HUES64 (cell line): Measurements from ENCODE around the gene PLAC8L1. TPM values are rescaled to one million over a fixed set of nuclear protein-coding genes. Genes with fewer than 3 reads are reported as not detected.
"Not testable (repeated sequence)": the region's sequence is repeated elsewhere in the genome, so short reads cannot be mapped to it uniquely, and the experiment has no call there.

Experiments
- H3K27ac ChIP-seq: 2 replicates; pipeline ENCODE4 v1.7.0; 2013; ENCODE audit warnings: low read depth, low read length, inconsistent platforms
- H3K27me3 ChIP-seq: 2 replicates; pipeline ENCODE4 v1.6.1; 2013; ENCODE audit warnings: mild to moderate bottlenecking, low read length; ENCODE audit not compliant: insufficient read depth
- H3K36me3 ChIP-seq: 2 replicates; pipeline ENCODE4 v1.6.1; 2013; ENCODE audit warnings: mild to moderate bottlenecking, low read length; ENCODE audit not compliant: insufficient read depth
- H3K4me1 ChIP-seq: 2 replicates; pipeline ENCODE4 v1.6.1; 2013; ENCODE audit warnings: mild to moderate bottlenecking, low read length, moderate library complexity; ENCODE audit not compliant: insufficient read depth
- H3K4me3 ChIP-seq: 2 replicates; pipeline ENCODE4 v1.5.1; 2013; ENCODE audit warnings: mild to moderate bottlenecking, low read length, moderate library complexity
- H3K9ac ChIP-seq: 2 replicates; pipeline ENCODE4 v1.6.1; 2013; ENCODE audit warnings: mild to moderate bottlenecking, low read depth, low read length
- H3K9me3 ChIP-seq: 2 replicates; pipeline ENCODE4 v1.6.1; 2013; ENCODE audit warnings: low read depth, low read length; ENCODE audit not compliant: insufficient read depth
- WGBS: fragments of 150-250, 120-280 bp; methylation state at CpG from one replicate; pipeline ENCODE4 v1.1.7; 2013; ENCODE audit warnings: missing lambda C conversion rate; 5-methylcytosine and 5-hydroxymethylcytosine counted together
- polyA plus RNA-seq, 2 experiments: library from polyadenylated mRNA; stranded (reverse); fragments of 50-300 nt; gene quantifications; one replicate each; pipeline ENCODE4 v1.2.3, GENCODE V29; 2013

The PLAC8L1 gene, protein sequence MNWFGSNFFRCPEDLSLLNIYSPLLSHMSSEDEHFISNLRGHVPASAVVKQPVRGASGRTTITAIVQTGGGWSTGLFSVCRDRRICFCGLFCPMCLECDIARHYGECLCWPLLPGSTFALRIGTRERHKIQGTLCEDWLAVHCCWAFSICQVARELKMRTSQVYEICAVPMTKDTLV
- not detected for polyA plus RNA-seq (2013, experiment 1 of 2)
- polyA plus RNA-seq (2013, experiment 2 of 2) = not detected

DNA sequence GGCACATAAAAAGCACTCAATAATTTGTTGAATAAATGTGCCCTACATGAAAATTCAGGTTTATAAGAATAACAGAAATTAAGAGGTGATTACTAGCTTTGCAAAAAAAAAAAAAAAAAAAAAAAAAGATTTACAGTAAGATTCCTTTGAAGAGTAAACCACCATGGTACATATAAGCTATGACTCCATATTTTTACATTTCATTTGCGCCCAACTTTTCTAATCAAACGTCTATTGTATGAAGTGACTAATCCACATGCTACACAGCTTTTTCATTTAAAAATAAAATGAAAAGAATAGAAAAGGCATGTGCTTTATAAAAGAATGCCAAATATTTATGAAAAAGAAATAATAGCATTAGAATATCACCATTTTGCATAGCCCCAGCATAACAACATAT, at the start of gene PLAC8L1:
Gene PLAC8L1, minus strand, starts transcription at position 101 of the 400 bp plus-strand sequence. CDS start 1,266 bp downstream, outside the sequence.
- peaks cover 9% of the 10 kb centered on the region for H3K36me3 ChIP-seq
- peaks cover 15% of the 10 kb centered on the region for H3K4me1 ChIP-seq
- no peak within 1 kb of the TSS for H3K27ac ChIP-seq
- no peaks in the 10 kb centered on the region for H3K27me3 ChIP-seq
- no peak within 1 kb of the TSS for H3K9ac ChIP-seq
- 100% methylated on average over 2 of the region's 2 CpGs for WGBS
- H3K4me3 ChIP-seq = no peak within 1 kb of the TSS
- H3K9me3 ChIP-seq = no peaks in the 10 kb centered on the region

DNA sequence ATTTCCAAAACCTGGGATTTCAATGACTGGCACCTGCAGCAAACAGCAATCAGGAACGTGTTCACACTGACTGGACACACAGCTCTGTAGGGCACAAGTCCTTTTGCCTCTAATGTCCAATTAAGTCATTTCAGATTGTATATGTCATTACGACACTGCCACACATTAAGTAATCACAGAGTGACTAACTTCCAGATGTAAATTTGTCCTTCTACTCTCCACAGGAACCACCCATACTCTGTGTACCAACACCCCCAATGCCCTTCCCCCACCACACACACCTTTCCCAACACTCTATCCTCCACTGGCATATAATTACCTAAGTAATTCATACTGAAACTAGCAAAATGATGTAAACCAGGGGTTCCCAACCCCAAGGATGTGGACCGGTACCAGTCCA, 46.6 kb upstream of the PLAC8L1 start:
- H3K27ac ChIP-seq = no peak overlapping the region
- no peaks in the 10 kb centered on the region for H3K9me3 ChIP-seq
- peaks cover 100% of the 10 kb centered on the region for H3K36me3 ChIP-seq

DNA sequence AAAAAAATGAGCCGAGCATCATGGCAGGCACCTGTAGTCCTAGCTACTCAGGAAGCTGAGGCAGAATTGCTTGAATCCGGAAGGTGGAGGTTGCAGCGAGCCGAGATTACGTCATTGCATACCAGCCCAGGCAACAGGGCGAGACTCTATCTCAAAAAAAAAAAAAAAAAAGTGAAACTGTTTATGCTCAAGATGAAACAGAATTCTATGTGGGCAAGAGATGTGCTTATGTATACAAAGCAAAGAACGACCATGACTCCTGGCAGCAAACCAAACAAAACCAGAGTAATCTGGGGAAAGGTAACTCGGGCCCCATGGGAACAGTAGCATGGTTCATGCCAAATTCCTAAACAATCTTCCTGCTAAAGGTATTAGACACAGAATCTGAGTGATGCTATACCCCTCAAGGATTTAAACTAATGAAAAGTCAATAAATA, 32.6 kb upstream of the PLAC8L1 start:
- Histone ChIP-seq H3K27me3 (no peaks in the 10 kb centered on the region), H3K4me3 (no peak overlapping the region), H3K36me3 (peaks cover 99% of the 10 kb centered on the region), H3K9ac (no peak overlapping the region), H3K4me1 (no peaks in the 10 kb centered on the region), H3K9me3 (no peaks in the 10 kb centered on the region), H3K27ac (no peak overlapping the region)
- 95% methylated on average over 8 of the region's 8 CpGs for WGBS

More for the DNA sequence above, 46.6 kb upstream of the PLAC8L1 start:
- Histone ChIP-seq H3K4me1 (no peaks in the 10 kb centered on the region), H3K9ac (no peak overlapping the region), H3K27me3 (no peaks in the 10 kb centered on the region), H3K4me3 (no peak overlapping the region)
- 63% methylated on average over 3 of the region's 3 CpGs for WGBS

DNA sequence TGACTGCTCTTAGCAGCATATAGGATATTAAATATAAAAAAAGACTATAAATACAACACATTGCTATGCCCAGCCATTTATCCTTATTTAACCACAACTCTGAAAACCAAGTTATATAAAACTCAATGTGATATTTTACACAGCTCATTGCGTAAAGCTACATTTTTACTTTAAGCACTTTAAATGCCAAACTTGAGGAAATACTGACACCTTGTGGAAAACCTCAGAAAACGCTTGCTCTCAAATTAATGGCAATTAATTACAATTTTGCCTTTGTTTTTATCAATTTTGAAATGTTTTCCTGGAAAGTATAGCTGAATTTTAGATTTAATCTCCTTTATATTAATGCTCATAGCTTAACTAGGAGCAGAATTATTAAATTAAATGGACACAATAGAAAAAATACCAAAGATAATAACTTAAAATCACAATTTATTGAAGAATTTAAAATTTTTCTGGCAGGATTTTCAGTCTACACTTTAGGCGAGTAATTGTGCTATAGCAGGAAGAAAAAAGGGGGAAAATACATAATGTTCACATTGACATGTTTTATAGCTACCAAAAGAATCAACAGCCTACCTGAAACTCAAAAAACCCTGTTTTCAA, 25.2 kb upstream of the PLAC8L1 start:
- H3K36me3 ChIP-seq = peaks cover 100% of the 10 kb centered on the region

DNA sequence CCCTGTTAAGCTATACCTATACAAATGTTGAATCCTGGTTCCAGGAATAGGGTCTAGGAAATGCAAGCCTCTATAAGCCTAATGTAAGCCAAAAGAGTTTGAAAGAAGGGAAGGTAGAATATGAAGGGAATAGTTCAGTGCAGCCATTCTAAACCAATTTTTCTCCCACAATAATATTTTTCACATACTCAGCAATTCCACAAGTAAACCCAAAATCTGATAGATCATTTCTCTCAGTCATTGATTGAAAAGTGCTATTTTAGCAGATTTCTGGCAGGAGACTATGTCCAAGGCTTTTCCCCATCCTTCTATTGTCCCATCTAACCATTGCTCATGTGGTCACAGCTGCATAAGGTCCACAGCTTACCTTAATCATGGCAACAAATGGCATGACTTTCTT, 20.7 kb upstream of the PLAC8L1 start:
- Histone ChIP-seq H3K27ac (no peak overlapping the region), H3K27me3 (no peaks in the 10 kb centered on the region), H3K4me1 (no peaks in the 10 kb centered on the region), H3K36me3 (peaks cover 100% of the 10 kb centered on the region), H3K9ac (no peak overlapping the region), H3K9me3 (no peaks in the 10 kb centered on the region), H3K4me3 (no peak overlapping the region)

More for the DNA sequence above, 25.2 kb upstream of the PLAC8L1 start:
- Histone ChIP-seq H3K27ac (no peak overlapping the region), H3K4me1 (no peaks in the 10 kb centered on the region), H3K9me3 (no peaks in the 10 kb centered on the region), H3K4me3 (no peak overlapping the region), H3K27me3 (no peaks in the 10 kb centered on the region), H3K9ac (no peak overlapping the region)
- 83% methylated on average over 2 of the region's 3 CpGs for WGBS

DNA sequence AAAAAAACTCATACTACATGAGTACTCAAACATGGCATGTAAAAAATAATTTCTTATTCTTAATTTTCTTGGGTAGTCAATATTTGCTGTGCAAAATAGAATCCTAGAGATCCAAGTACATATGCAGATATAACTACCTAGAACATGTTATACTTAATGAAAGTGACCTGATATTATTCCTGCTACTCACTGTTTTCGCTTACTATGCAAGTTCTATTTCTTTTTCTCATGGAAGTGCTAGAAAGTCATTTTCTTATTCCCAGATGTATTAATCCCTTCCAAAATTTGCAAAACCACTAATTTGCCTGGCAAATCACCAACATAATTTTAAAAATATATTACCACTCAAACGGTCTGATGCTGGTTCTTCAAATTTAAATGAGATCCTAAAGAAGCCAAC, 19.2 kb upstream of the PLAC8L1 start:
- H3K9me3 ChIP-seq = no peaks in the 10 kb centered on the region
- no peak overlapping the region for H3K9ac ChIP-seq
- no peaks in the 10 kb centered on the region for H3K4me1 ChIP-seq
- H3K27me3 ChIP-seq = no peaks in the 10 kb centered on the region
- H3K36me3 ChIP-seq = peaks cover 100% of the 10 kb centered on the region
- WGBS = 88% methylated on average over 2 of the region's 2 CpGs
- H3K4me3 ChIP-seq = no peak overlapping the region
- H3K27ac ChIP-seq = no peak overlapping the region

DNA sequence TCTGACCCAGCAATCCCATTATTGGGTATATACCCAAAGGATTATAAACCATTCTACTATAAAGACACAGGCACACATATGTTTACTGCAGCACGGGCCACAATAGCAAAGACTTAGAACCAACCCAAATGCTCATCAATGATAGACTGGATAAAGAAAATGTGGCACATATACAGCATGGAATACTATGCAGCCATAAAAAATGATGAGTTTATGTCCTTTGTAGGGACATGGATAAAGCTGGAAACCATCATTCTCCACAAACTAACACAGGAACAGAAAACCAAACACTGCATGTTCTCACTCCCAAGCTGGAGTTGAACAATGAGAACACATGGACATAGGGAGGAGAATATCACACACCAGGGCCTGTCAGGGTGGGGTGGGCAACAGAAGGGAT, 16.1 kb upstream of the PLAC8L1 start:
- WGBS = 91% methylated on average over 1 of the region's 1 CpG
- H3K36me3 ChIP-seq = peaks cover 100% of the 10 kb centered on the region
- not testable (repeated sequence) for H3K9me3 ChIP-seq

DNA sequence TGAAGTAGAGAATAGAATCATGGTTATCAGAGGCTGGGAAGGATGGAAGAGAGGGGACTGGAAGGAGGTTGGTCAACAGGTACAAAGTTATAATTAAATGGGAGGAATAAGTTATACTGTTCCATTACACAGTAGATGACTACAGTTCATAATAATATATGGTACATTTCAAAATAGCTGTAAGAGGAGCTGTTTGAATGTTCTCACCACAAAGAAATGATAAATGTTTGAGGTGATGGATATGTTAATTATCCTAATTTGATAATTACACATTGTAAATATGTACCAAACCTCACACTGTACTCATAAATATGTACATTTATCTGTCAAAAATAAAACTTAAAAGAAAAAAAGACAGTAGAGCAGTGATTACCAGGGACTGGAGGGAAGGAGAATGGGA, 12.9 kb upstream of the PLAC8L1 start:
- Histone ChIP-seq H3K4me1 (no peaks in the 10 kb centered on the region), H3K4me3 (no peak overlapping the region), H3K9me3 (no peaks in the 10 kb centered on the region), H3K9ac (no peak overlapping the region), H3K27me3 (no peaks in the 10 kb centered on the region), H3K27ac (no peak overlapping the region), H3K36me3 (peaks cover 99% of the 10 kb centered on the region)

More for the DNA sequence above, 16.1 kb upstream of the PLAC8L1 start:
- H3K27me3 ChIP-seq, H3K4me3 ChIP-seq, H3K4me1 ChIP-seq, H3K27ac ChIP-seq, H3K9ac ChIP-seq: not testable (repeated sequence)

DNA sequence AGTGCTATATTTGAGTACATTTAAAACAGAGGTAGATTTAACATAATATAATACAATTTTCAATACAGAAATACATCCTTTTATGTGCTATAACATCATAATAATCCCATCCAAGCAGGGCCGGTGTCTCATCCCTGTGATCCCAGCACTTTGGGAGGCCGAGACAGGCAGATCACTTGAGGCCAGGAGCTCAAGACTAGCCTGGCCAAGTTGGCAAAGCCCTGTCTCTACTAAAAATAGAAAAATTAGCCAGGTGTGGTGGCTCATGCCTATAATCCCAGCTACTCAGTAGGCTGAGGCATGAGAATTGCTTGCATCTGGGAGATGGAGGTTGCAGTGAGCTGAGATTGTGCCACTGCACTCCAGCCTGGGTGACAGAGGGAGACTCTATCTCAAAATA, 11.8 kb upstream of the PLAC8L1 start:
- 98% methylated on average over 2 of the region's 2 CpGs for WGBS
- not testable (repeated sequence) for H3K27me3 ChIP-seq, H3K9me3 ChIP-seq, H3K4me1 ChIP-seq, H3K9ac ChIP-seq, H3K4me3 ChIP-seq, H3K27ac ChIP-seq
- peaks cover 99% of the 10 kb centered on the region for H3K36me3 ChIP-seq

DNA sequence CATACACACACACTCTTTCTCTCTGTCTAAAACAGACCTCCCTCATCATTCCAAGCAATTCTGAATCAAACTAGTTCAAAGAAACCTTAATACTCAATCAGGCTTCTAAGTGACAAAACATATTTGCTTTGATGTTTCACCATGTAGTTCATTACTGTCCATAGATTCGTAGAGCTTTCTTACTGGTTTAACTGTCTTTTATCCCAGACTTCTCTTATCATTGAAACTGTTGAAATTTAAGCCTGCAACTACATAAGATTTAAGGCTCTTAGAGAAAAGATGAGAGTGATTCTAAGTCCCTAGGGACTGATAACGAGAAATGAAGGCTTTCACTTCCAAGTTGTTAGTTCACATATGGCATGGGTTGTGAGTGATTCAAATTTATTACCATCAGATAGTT, 11.0 kb upstream of the PLAC8L1 start:
- no peaks in the 10 kb centered on the region for H3K27me3 ChIP-seq
- no peak overlapping the region for H3K4me3 ChIP-seq
- no peak overlapping the region for H3K9ac ChIP-seq
- WGBS = 95% methylated on average over 2 of the region's 2 CpGs
- no peaks in the 10 kb centered on the region for H3K4me1 ChIP-seq
- no peak overlapping the region for H3K27ac ChIP-seq
- peaks cover 99% of the 10 kb centered on the region for H3K36me3 ChIP-seq
- H3K9me3 ChIP-seq = no peaks in the 10 kb centered on the region

DNA sequence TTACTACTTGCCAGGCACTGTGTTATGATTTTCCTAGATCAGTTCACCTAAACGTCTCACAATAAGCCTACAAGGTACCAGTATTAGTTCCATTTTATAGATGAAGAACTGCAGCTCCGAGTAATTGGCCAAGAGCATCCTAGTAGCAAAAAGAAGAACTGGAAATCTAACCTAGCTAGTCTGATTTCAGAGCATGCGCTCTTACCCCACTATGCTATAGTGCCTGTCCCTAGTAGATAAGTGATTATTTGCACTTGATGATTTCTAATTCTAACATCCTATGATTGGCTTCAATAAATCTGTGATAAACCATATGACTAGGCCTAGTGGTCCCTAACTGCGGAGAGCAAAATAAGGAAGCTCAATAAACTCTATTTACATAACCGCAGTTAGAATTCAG, 7.1 kb upstream of the PLAC8L1 start:
- no peak overlapping the region for H3K27ac ChIP-seq
- H3K4me1 ChIP-seq = no peaks in the 10 kb centered on the region
- WGBS = 94% methylated on average over 5 of the region's 5 CpGs
- no peak overlapping the region for H3K4me3 ChIP-seq
- no peaks in the 10 kb centered on the region for H3K27me3 ChIP-seq
- H3K9me3 ChIP-seq = no peaks in the 10 kb centered on the region
- H3K36me3 ChIP-seq = peaks cover 62% of the 10 kb centered on the region
- H3K9ac ChIP-seq = no peak overlapping the region

DNA sequence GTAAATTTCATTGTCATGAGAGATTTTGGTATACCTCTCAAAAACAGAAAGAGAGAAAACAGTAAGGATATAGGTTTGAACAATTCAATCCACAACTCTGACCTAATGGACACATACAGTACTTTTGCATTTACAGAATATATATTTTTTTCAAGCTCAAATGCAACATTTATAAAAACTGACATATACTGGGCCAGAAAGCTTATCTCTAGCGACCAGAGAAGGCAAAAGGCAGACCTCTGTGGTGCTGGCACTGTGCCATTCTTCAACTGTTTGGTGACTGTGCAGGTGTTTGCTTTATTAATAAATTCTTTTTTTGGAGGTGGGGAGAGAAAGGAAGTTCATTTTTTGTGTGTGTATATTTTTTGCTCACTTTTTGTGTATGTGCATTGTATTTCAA, 6.0 kb upstream of the PLAC8L1 start:
- Histone ChIP-seq H3K27ac (no peak overlapping the region), H3K9ac (no peak overlapping the region)
- 96% methylated on average over 1 of the region's 1 CpG for WGBS

More for the DNA sequence above, 6.0 kb upstream of the PLAC8L1 start:
- Histone ChIP-seq H3K9me3 (no peaks in the 10 kb centered on the region), H3K36me3 (peaks cover 52% of the 10 kb centered on the region), H3K27me3 (no peaks in the 10 kb centered on the region), H3K4me1 (no peaks in the 10 kb centered on the region), H3K4me3 (no peak overlapping the region)
